ENCODE data around the gene ASB13. TPM values are rescaled to one million over a fixed set of nuclear protein-coding genes. Genes with fewer than 3 reads are reported as not detected.
A peak's percentile ranks its signal among the peaks of the same experiment; 100 is the strongest.

The ASB13 gene
- total and polyA plus RNA-seq, 2 of the 13 experiments (the other 11 are each of a cell fraction or from before 2014, with no cell fraction given): 9.3 to 15.4 TPM

DNA sequence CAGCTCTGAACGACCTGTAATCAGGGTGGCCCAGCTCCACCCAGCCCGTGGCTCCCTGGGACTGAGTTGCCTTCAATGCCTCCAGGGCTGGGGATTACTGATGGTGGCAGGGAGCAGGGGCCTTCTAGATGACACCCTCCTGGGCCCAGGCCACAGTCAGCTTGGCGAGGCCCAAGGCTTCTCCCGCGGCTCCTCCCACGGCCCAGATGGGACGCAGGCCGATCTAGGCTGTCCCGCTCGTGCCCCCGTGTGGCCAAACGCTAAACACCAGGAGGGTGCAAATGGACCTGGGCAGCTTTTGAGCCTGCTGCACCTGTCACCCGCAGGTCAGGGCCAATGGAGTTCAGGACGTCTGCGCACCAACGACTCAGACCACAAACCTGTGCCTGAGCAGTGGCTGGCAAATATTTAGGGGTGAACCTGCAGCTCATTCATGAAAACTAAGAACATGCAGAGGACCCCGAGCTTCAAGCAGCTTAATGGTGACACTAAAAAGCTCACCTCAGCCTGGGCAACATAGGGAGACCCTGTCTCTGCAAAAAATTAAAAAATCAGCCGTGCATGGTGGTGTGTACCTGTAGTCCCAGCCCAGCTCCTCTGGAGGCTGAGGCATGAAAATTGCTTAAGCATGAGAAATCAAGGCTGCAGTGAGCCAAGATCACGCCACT, 43.2 kb downstream of the ASB13 start (continued):
- TF ChIP-seq AGO1 (IDR thresholded peaks at IDR 0.05; ENCODE audit: low read depth, low read length, poor library complexity, severe bottlenecking): peak; percentile 59
- peak; percentile 62; the same call in 1 of the 2 replicates for TF ChIP-seq HOXA3 (CRISPR knock-in tag; IDR thresholded peaks at IDR 0.05)
- TF ChIP-seq IRF2 (CRISPR knock-in tag; IDR thresholded peaks at IDR 0.05): peak; percentile 76; the same call in 1 of the 2 replicates
- TF ChIP-seq HNRNPL (IDR thresholded peaks at IDR 0.05; ENCODE audit: low read depth, low read length): no peak
- TF ChIP-seq, protein P1, sequence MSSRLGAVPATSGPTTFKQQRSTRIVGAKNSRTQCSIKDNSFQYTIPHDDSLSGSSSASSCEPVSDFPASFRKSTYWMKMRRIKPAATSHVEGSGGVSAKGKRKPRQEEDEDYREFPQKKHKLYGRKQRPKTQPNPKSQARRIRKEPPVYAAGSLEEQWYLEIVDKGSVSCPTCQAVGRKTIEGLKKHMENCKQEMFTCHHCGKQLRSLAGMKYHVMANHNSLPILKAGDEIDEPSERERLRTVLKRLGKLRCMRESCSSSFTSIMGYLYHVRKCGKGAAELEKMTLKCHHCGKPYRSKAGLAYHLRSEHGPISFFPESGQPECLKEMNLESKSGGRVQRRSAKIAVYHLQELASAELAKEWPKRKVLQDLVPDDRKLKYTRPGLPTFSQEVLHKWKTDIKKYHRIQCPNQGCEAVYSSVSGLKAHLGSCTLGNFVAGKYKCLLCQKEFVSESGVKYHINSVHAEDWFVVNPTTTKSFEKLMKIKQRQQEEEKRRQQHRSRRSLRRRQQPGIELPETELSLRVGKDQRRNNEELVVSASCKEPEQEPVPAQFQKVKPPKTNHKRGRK (CRISPR knock-in tag; IDR thresholded peaks at IDR 0.05): peak; percentile 70; the same call in 1 of the 2 replicates
- 0 out of 2 replicates have a peak, but pooled peaks have one; percentile 26 for TF ChIP-seq ZNF670 (CRISPR knock-in tag; IDR thresholded peaks at IDR 0.05; ENCODE audit: borderline replicate concordance)
- TF ChIP-seq ZNF274 (CRISPR knock-in tag; IDR thresholded peaks at IDR 0.05): peak; percentile 78
- TF ChIP-seq TARDBP (CRISPR knock-in tag; IDR thresholded peaks at IDR 0.05): 0 out of 2 replicates have a peak, but pooled peaks have one; percentile 62
- no peak for TF ChIP-seq ZNF225 (CRISPR knock-in tag; IDR thresholded peaks at IDR 0.05)
- TF ChIP-seq ESRRA (CRISPR knock-in tag; IDR thresholded peaks at IDR 0.05; ENCODE audit: low read depth): 0 out of 2 replicates have a peak, but pooled peaks have one; percentile 39
- TF ChIP-seq EZH2 (conservative IDR thresholded peaks at IDR 0.05; ENCODE audit: low read depth, low read length): no peak
- TF ChIP-seq POLR2AphosphoS2 (IDR thresholded peaks at IDR 0.05; ENCODE audit: low read depth, low read length): no peak
- 0 out of 2 replicates have a peak, but pooled peaks have one; percentile 24 for TF ChIP-seq MIXL1 (CRISPR knock-in tag; IDR thresholded peaks at IDR 0.05)
- 0 out of 2 replicates have a peak, but pooled peaks have one; percentile 47 for TF ChIP-seq ZBTB37 (CRISPR knock-in tag; IDR thresholded peaks at IDR 0.05)
- 0 out of 2 replicates have a peak, but pooled peaks have one; percentile 24 for TF ChIP-seq ZBTB34 (CRISPR knock-in tag; IDR thresholded peaks at IDR 0.05)
- TF ChIP-seq ZNF580 (CRISPR knock-in tag; IDR thresholded peaks at IDR 0.05; ENCODE audit: borderline replicate concordance, low read depth): peak; percentile 87; the same call in 1 of the 2 replicates
- peak; percentile 59; the same call in 1 of the 2 replicates for TF ChIP-seq ARID5B (CRISPR knock-in tag; IDR thresholded peaks at IDR 0.05)
- peak; percentile 68; the same call in 1 of the 2 replicates for TF ChIP-seq HNF1B (CRISPR knock-in tag; IDR thresholded peaks at IDR 0.05)
